B cell (primary cell): ENCODE results near the gene MIS18A.

ENCODE experiments used
- CTCF ChIP-seq: fragments of 200-600 bp; IDR thresholded peaks from one replicate; pipeline ENCODE4 v1.8.0; 2022; ENCODE audit warnings: antibody characterized with exemption, mild to moderate bottlenecking
- EZH2 ChIP-seq: IDR thresholded peaks from 2 replicates; pipeline ENCODE4 v1.6.1; 2012; ENCODE audit warnings: borderline replicate concordance, low read depth, mild to moderate bottlenecking, moderate library complexity, low read length; ENCODE audit not compliant: insufficient read depth, poor library complexity, severe bottlenecking

- TF ChIP-seq EZH2, result no peak
- no peak for TF ChIP-seq CTCF
Measured at GRCh38 chr21:32256873-32257620, 21.8 kb downstream of the MIS18A start.
